HepG2 (cell line): ENCODE data around the gene HEATR5B. TPM values are rescaled to one million over a fixed set of nuclear protein-coding genes. Genes with fewer than 3 reads are reported as not detected.

Experiments used
- ADNP ChIP-seq: sonication (generic); formaldehyde crosslinking; IDR thresholded peaks from 2 replicates; pipeline ENCODE4 v1.4.0; 2020; ENCODE audit warnings: missing genetic modification reagents
- CSRNP2 ChIP-seq: sonication (generic); formaldehyde crosslinking; conservative IDR thresholded peaks from 2 replicates; pipeline ENCODE4 v1.8.0; 2022; ENCODE audit warnings: low read depth, missing genetic modification reagents
- EHMT2 ChIP-seq: fragments of 200-600 bp; sonication (generic); IDR thresholded peaks from 2 replicates; pipeline ENCODE4 v1.7.0; 2017; ENCODE audit warnings: antibody characterized with exemption, low read depth, low read length, borderline replicate concordance
- FOXM1 ChIP-seq: sonication (generic); formaldehyde crosslinking; IDR thresholded peaks from 2 replicates; pipeline ENCODE4 v1.5.0; 2020; ENCODE audit warnings: missing genetic modification reagents
- IRF1 ChIP-seq: sonication (generic); formaldehyde crosslinking; IDR thresholded peaks from 2 replicates; pipeline ENCODE4 v1.4.0; 2020; ENCODE audit warnings: low read depth, mild to moderate bottlenecking, missing genetic modification reagents
- NONO ChIP-seq, 2 experiments: fragments of 450-650 bp in 1 of 2; sonication (generic) in 1 of 2; formaldehyde crosslinking in 1 of 2; IDR thresholded peaks in 1 of 2; conservative IDR thresholded peaks in 1 of 2; 2 replicates each; pipeline versions ENCODE4 v1.6.1 to v1.8.0; 2017 to 2022; ENCODE audit warnings: mild to moderate bottlenecking in 1 of 2, missing genetic modification reagents in 1 of 2, moderate library complexity in 1 of 2
- PHF21A ChIP-seq: sonication (generic); formaldehyde crosslinking; IDR thresholded peaks from 2 replicates; pipeline ENCODE4 v1.5.0; 2020; ENCODE audit warnings: mild to moderate bottlenecking, missing genetic modification reagents
- PHF5A ChIP-seq: IDR thresholded peaks from one replicate; pipeline ENCODE4 v1.6.1; 2018; ENCODE audit warnings: low read depth, missing genetic modification reagents; ENCODE audit not compliant: unreplicated experiment
- RAD51 ChIP-seq: fragments of 450-650 bp; IDR thresholded peaks from 2 replicates; pipeline ENCODE4 v1.6.1; 2016; ENCODE audit warnings: borderline replicate concordance
- TBP ChIP-seq: sonication (generic); formaldehyde crosslinking; IDR thresholded peaks from 2 replicates; pipeline ENCODE4 v1.5.0; 2020; ENCODE audit warnings: missing genetic modification reagents
- TMF1 ChIP-seq: sonication (generic); formaldehyde crosslinking; IDR thresholded peaks from 2 replicates; pipeline ENCODE4 v1.8.1; 2022; ENCODE audit warnings: low read depth, missing genetic modification reagents
- ZNF160 ChIP-seq: sonication (generic); formaldehyde crosslinking; IDR thresholded peaks from 2 replicates; pipeline ENCODE4 v1.8.0; 2022; ENCODE audit warnings: mild to moderate bottlenecking, inconsistent platforms, missing genetic modification reagents
- ZNF337 ChIP-seq: sonication (generic); formaldehyde crosslinking; IDR thresholded peaks from 2 replicates; pipeline ENCODE4 v1.5.1; 2020; ENCODE audit warnings: missing genetic modification reagents, low read depth, mild to moderate bottlenecking, borderline replicate concordance
- ZNF33B ChIP-seq: sonication (generic); formaldehyde crosslinking; IDR thresholded peaks from 2 replicates; pipeline ENCODE4 v1.5.1; 2020; ENCODE audit warnings: mild to moderate bottlenecking, missing genetic modification reagents
- ZNF557 ChIP-seq: sonication (generic); formaldehyde crosslinking; IDR thresholded peaks from 2 replicates; pipeline ENCODE4 v1.4.0; 2020; ENCODE audit warnings: missing genetic modification reagents
- ZNF646 ChIP-seq: sonication (generic); formaldehyde crosslinking; IDR thresholded peaks from 2 replicates; pipeline ENCODE4 v1.9.0; 2021; ENCODE audit warnings: mild to moderate bottlenecking, missing genetic modification reagents
- ZNF672 ChIP-seq: sonication (generic); formaldehyde crosslinking; IDR thresholded peaks from 2 replicates; pipeline ENCODE4 v1.8.1; 2022; ENCODE audit warnings: missing genetic modification reagents
- ZSCAN5A ChIP-seq: sonication (generic); formaldehyde crosslinking; IDR thresholded peaks from 2 replicates; pipeline ENCODE4 v1.8.0; 2022; ENCODE audit warnings: mild to moderate bottlenecking, missing genetic modification reagents, borderline replicate concordance
- polyA plus RNA-seq, 8 experiments: library from polyadenylated mRNA; depleted of rRNA in 3 of 8; stranded (reverse) in 7 of 8; unstranded in 1 of 8; fragments of >200 nt; fragmentation: Illumina TruSeq in 4 of 8; extraction: Trizol in 4 of 8; gene quantifications; 2 replicates each; pipeline versions ENCODE4 v1.2.1 to v1.2.3, GENCODE V29; 2011 to 2016; ENCODE audit warnings: low read depth in 4 of 8, missing spikeins in 1 of 8, mixed read lengths in 1 of 8; ENCODE audit not compliant: insufficient read depth in 1 of 8
- total RNA-seq, 5 experiments: library from RNA; depleted of rRNA; stranded (reverse); fragments of >200 nt; fragmentation: Illumina TruSeq; extraction: Trizol; gene quantifications; 2 replicates each; pipeline ENCODE4 v1.2.3, GENCODE V29; 2016; ENCODE audit warnings: low read depth in 1 of 5

The HEATR5B gene
- total and polyA plus RNA-seq, 2 of the 13 experiments (the other 11 are each of a cell fraction or from before 2014, with no cell fraction given) = 12.7 to 16.3 TPM

GRCh38 chr2:37083873-37084794 lies at the start of gene HEATR5B, which contains the start of gene GPATCH11 (continued):
- TF ChIP-seq PHF21A (CRISPR knock-in tag) (peak; percentile 57; the same call in 1 of the 2 replicates), ZNF557 (CRISPR knock-in tag) (0 out of 2 replicates have a peak, but pooled peaks have one; percentile 23), NONO (IDR thresholded peaks at IDR 0.05) (no peak), NONO (CRISPR knock-in tag; conservative IDR thresholded peaks at IDR 0.05) (peak; percentile 71), ZNF337 (peak; percentile 95; the same call in 1 of the 2 replicates), ZSCAN5A (CRISPR knock-in tag) (peak; percentile 58; the same call in 1 of the 2 replicates), CSRNP2 (CRISPR knock-in tag) (no peak), ZNF33B (CRISPR knock-in tag) (peak; percentile 86), FOXM1 (CRISPR knock-in tag) (no peak), TBP (CRISPR knock-in tag) (no peak; the same call in 1 of the 2 replicates), ZNF672 (CRISPR knock-in tag) (peak; percentile 78; the same call in 1 of the 2 replicates), EHMT2 (no peak), ZNF646 (CRISPR knock-in tag) (no peak), IRF1 (CRISPR knock-in tag) (no peak), PHF5A (no peak), RAD51 (no peak), TMF1 (CRISPR knock-in tag) (0 out of 2 replicates have a peak, but pooled peaks have one; percentile 65), ADNP (CRISPR knock-in tag) (no peak), ZNF160 (CRISPR knock-in tag) (peak; percentile 89; the same call in 1 of the 2 replicates)
